BLaER1 treated with 17β-estradiol and CSF1 and Interleukin-3, amounts not matched to agents 10 nM and 100 nM (cell line): ENCODE data around the gene ANKRD13B.
"Not testable (repeated sequence)": the region's sequence is repeated elsewhere in the genome, so short reads cannot be mapped to it uniquely, and the experiment has no call there.

Experiments
- H3K27ac ChIP-seq, 11 experiments: shearing (Covaris generic); formaldehyde crosslinking; 2 replicates each; pipeline ENCODE4 v1.8.1; 2022
- H3K27me3 ChIP-seq, 11 experiments: shearing (Covaris generic); formaldehyde crosslinking; 2 replicates each; pipeline ENCODE4 v1.8.1; 2022
- H3K36me3 ChIP-seq, 11 experiments: shearing (Covaris generic); formaldehyde crosslinking; 2 replicates each; pipeline ENCODE4 v1.8.1; 2022
- H3K4me1 ChIP-seq, 10 experiments: shearing (Covaris generic); formaldehyde crosslinking; 2 replicates each; pipeline ENCODE4 v1.8.1; 2022
- H3K4me2 ChIP-seq, 11 experiments: shearing (Covaris generic); formaldehyde crosslinking; 2 replicates each; pipeline ENCODE4 v1.8.1; 2022
- H3K4me3 ChIP-seq, 10 experiments: shearing (Covaris generic); formaldehyde crosslinking; 2 replicates each; pipeline ENCODE4 v1.8.1; 2022
- H3K9ac ChIP-seq, 11 experiments: shearing (Covaris generic); formaldehyde crosslinking; 2 replicates each; pipeline ENCODE4 v1.8.1; 2022
- H3K9me3 ChIP-seq, 11 experiments: shearing (Covaris generic); formaldehyde crosslinking; replicated peaks in 1 of 11; 2 replicates each; pipeline ENCODE4 v1.8.1; 2022
- H4K20me1 ChIP-seq, 11 experiments: shearing (Covaris generic); formaldehyde crosslinking; 2 replicates each; pipeline ENCODE4 v1.8.1; 2022
- Cebpa-rat ChIP-seq, 11 experiments: shearing (Covaris generic); IDR thresholded peaks; 2 replicates each; pipeline ENCODE4 v1.8.1; 2022

The ANKRD13B gene

DNA sequence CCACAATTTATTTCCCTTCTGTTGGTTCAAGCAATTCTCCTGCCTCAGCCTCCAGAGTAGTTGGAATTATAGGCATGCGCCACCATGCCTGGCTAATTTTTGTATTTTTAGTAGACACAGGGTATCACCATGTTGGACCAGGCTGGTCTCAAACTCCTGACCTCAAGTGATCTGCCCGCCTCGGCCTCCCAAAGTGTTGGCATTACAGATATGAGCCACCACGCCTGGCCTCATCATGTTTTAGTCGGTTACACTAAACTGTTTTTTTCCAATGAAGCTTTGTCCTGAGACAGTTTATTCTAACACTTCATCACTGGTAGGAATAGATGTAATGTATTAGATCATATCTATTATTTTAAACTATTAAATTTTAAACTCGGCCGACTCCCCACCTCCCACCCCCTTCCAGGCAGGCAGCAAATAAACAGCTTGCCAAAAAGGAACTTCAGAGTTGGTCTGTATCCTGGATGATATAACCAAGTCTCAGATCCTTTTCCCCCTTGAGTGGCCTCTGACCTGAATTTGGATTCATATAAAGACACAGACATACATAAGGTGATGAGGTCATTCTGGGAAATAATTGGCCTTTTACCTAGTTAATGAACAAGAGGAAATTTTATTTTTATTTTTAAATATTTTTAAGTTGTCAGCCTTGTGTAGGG is 48.2 kb downstream of the ANKRD13B start:
- Histone ChIP-seq H3K36me3 (peaks cover 32 to 89% (median 57%) of the 10 kb centered on the region in 11 experiments), H3K27ac (peak overlapping the region; percentile 31 to 92 (median 77); a peak in 20 of 22 replicates), H3K9me3 (no peaks in the 10 kb centered on the region), H3K4me3 (peak overlapping the region in 3 of 10 experiments; percentile 3 to 47 (median 46); a peak in 6 of 20 replicates), H3K27me3 (no peaks in the 10 kb centered on the region), H3K4me1 (peaks cover 73 to 78% (median 76%) of the 10 kb centered on the region in 10 experiments), H3K4me2 (peak overlapping the region; percentile 72 to 92 (median 86)), H4K20me1 (peaks cover 0 to 44% (median 5%) of the 10 kb centered on the region in 11 experiments; a peak in 9 of 22 replicates), H3K9ac (peak overlapping the region; percentile 36 to 82 (median 61); a peak in 20 of 22 replicates)
- TF ChIP-seq Cebpa-rat (IDR thresholded peaks at IDR 0.05), result no peak

DNA sequence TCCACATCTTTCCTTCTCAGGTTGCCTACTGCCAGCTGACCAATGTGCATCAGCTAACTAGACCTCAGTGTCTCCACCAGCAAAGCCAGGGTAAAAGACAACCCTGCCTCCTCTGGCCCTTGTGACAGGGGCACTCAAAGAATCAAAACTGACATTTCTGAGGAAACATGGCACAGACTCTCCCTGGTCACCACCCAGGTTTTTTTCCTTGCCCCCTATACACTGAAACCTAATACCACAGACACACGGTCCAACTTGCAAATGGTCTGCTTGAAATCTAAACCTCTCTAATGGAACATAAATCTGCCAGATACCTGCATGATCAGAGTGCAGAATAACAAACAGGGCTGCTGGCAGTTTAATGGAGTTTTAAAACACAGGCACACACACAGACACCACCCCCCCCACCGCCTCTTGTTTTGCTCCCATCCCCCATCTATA is 49.3 kb downstream of the ANKRD13B start:
- no peaks in the 10 kb centered on the region for H3K27me3 ChIP-seq
- TF ChIP-seq Cebpa-rat (IDR thresholded peaks at IDR 0.05), result no peak
- H3K4me2 ChIP-seq, result peak overlapping the region; percentile 72 to 92 (median 86)
- peaks cover 32 to 89% (median 57%) of the 10 kb centered on the region in 11 experiments for H3K36me3 ChIP-seq
- peaks cover 74 to 88% (median 86%) of the 10 kb centered on the region in 10 experiments for H3K4me1 ChIP-seq
- peak overlapping the region in 2 of 10 experiments; percentile 0 to 3; a peak in 1 of 20 replicates for H3K4me3 ChIP-seq
- H4K20me1 ChIP-seq, result peaks cover 0 to 33% (median 0%) of the 10 kb centered on the region in 11 experiments; a peak in 5 of 22 replicates
- H3K9ac ChIP-seq, result peak overlapping the region in 10 of 11 experiments; percentile 35 to 82 (median 66); a peak in 19 of 22 replicates
- H3K9me3 ChIP-seq, result no peaks in the 10 kb centered on the region
- H3K27ac ChIP-seq, result peak overlapping the region; percentile 31 to 92 (median 77); a peak in 20 of 22 replicates

- H3K27me3 ChIP-seq, result no peaks in the 10 kb centered on the region
- peak overlapping the region; percentile 72 to 92 (median 86) for H3K4me2 ChIP-seq
- H3K4me1 ChIP-seq, result peaks cover 73 to 100% (median 89%) of the 10 kb centered on the region in 10 experiments
- H4K20me1 ChIP-seq, result peaks cover 0 to 21% (median 0%) of the 10 kb centered on the region in 11 experiments; a peak in 5 of 22 replicates
- H3K36me3 ChIP-seq, result peaks cover 39 to 89% (median 57%) of the 10 kb centered on the region in 11 experiments
- TF ChIP-seq Cebpa-rat (IDR thresholded peaks at IDR 0.05), result no peak
- peak overlapping the region; percentile 21 to 92 (median 77); a peak in 21 of 22 replicates for H3K27ac ChIP-seq
- H3K4me3 ChIP-seq, result no peak overlapping the region
- H3K9me3 ChIP-seq, result no peaks in the 10 kb centered on the region
- H3K9ac ChIP-seq, result peak overlapping the region; percentile 36 to 82 (median 60); a peak in 18 of 22 replicates
Observed at GRCh38 chr17:29643817-29644160, 50.9 kb downstream of the ANKRD13B start.

GRCh38 chr17:29645515-29646051 is 52.7 kb downstream of the ANKRD13B start:
- Histone ChIP-seq H3K4me2 (peak overlapping the region; percentile 25 to 89 (median 78); a peak in 21 of 22 replicates), H3K9me3 (no peaks in the 10 kb centered on the region), H4K20me1 (peaks cover 0 to 16% (median 0%) of the 10 kb centered on the region in 11 experiments; a peak in 2 of 22 replicates), H3K9ac (peak overlapping the region in 10 of 11 experiments; percentile 24 to 70 (median 38); a peak in 13 of 22 replicates), H3K36me3 (peaks cover 57 to 91% (median 73%) of the 10 kb centered on the region in 11 experiments), H3K4me1 (peaks cover 55 to 100% (median 72%) of the 10 kb centered on the region in 10 experiments), H3K4me3 (no peak overlapping the region), H3K27ac (peak overlapping the region; percentile 40 to 92 (median 70); a peak in 21 of 22 replicates), H3K27me3 (no peaks in the 10 kb centered on the region)
- no peak for TF ChIP-seq Cebpa-rat (IDR thresholded peaks at IDR 0.05)

GRCh38 chr17:29648005-29648404 is 55.1 kb downstream of the ANKRD13B start:
- Histone ChIP-seq H3K4me3 (no peak overlapping the region), H4K20me1 (peaks cover 0 to 16% (median 0%) of the 10 kb centered on the region in 11 experiments; a peak in 2 of 22 replicates), H3K4me1 (peaks cover 31 to 100% (median 50%) of the 10 kb centered on the region in 10 experiments), H3K27ac (peak overlapping the region in 2 of 11 experiments; percentile 18 to 37; a peak in 4 of 22 replicates), H3K9me3 (no peaks in the 10 kb centered on the region), H3K27me3 (no peaks in the 10 kb centered on the region), H3K9ac (no peak overlapping the region), H3K4me2 (peak overlapping the region in 1 of 11 experiments; percentile 24; a peak in 2 of 22 replicates), H3K36me3 (peaks cover 71 to 100% (median 94%) of the 10 kb centered on the region in 11 experiments)
- TF ChIP-seq Cebpa-rat (IDR thresholded peaks at IDR 0.05), result no peak

DNA sequence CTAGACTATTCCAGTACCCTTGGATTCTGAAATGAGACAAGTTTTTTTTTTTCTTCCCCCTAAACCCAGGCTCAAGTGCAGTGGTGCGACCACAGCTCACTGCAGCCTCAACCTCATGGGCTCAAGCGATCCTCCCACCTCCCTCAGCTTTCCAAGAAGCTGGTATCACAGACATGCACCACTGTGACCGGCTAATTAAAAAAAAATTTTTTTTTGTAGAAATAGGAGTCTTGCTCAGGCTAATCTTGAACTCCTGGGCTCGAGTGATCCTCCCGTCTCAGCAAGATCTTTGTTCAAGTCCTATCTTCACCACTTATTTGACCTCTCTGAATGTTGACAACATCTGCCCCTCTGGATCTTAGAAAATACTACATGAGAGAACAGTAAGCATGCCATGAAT is 56.4 kb downstream of the ANKRD13B start:
- Histone ChIP-seq H3K4me1 (peaks cover 18 to 98% (median 37%) of the 10 kb centered on the region in 10 experiments), H4K20me1 (peaks cover 0 to 11% (median 0%) of the 10 kb centered on the region in 11 experiments; a peak in 2 of 22 replicates), H3K36me3 (peaks cover 75 to 100% (median 98%) of the 10 kb centered on the region in 11 experiments), H3K27me3 (no peaks in the 10 kb centered on the region), H3K4me3 (no peak overlapping the region), H3K9ac (no peak overlapping the region), H3K4me2 (peak overlapping the region in 1 of 11 experiments; percentile 10; a peak in 1 of 22 replicates), H3K9me3 (no peaks in the 10 kb centered on the region), H3K27ac (peak overlapping the region in 7 of 11 experiments; percentile 7 to 54 (median 22); a peak in 7 of 22 replicates)
- no peak for TF ChIP-seq Cebpa-rat (IDR thresholded peaks at IDR 0.05)

DNA sequence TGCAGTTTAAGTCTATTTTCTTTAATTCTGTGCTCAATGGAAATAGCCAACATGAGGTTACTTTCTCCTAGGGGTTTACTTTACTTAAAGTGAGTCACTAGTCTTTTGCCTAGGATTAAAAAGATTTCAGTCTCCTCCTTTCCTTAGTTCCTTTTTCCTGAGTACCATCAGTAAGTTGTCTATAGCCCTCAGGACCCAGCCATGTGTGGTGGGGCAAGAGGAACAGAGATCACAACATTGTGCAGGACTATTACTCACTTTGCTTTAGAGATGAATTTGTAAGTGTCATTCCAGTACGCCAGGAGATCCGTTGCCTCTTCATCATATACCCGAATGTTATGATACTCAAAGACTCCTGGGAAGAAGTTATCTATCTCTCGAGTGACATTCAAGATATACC is 57.5 kb downstream of the ANKRD13B start:
- H3K36me3 ChIP-seq, result peaks cover 81 to 100% (median 99%) of the 10 kb centered on the region in 11 experiments
- no peaks in the 10 kb centered on the region for H3K27me3 ChIP-seq
- peak overlapping the region in 7 of 11 experiments; percentile 2 to 46 (median 22); a peak in 8 of 22 replicates for H3K27ac ChIP-seq
- no peak overlapping the region for H3K9ac ChIP-seq
- peaks cover 7 to 93% (median 26%) of the 10 kb centered on the region in 10 experiments for H3K4me1 ChIP-seq
- peak overlapping the region in 3 of 11 experiments; percentile 20 to 40 (median 20); a peak in 5 of 22 replicates for H3K4me2 ChIP-seq
- no peak for TF ChIP-seq Cebpa-rat (IDR thresholded peaks at IDR 0.05)
- peaks cover 0 to 5% (median 0%) of the 10 kb centered on the region in 11 experiments; a peak in 2 of 22 replicates for H4K20me1 ChIP-seq
- H3K4me3 ChIP-seq, result no peak overlapping the region
- no peaks in the 10 kb centered on the region for H3K9me3 ChIP-seq

DNA sequence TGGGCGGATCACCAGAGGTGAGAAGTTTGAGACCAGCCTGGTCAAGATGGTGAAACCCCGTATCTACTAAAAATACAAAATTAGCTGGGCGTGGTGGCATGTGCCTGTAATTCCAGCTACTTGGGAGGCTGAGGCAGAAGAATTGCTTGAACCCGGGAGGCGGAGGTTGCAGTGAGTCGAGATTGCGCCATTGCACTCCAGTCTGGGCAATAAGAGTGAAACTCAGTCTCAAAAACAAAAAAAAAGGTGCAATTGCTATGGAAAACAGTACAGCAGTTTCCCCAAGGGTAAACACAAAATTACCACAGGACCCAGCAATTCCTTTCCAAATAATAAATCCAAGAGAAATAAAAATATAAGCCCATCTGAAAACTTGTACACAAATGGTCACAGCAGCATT is 59.0 kb downstream of the ANKRD13B start:
- not testable (repeated sequence) for H3K9me3 ChIP-seq, H3K4me3 ChIP-seq, H3K27me3 ChIP-seq, H3K9ac ChIP-seq, H4K20me1 ChIP-seq
- H3K4me2 ChIP-seq, result peak overlapping the region in 2 of 11 experiments; percentile 6 to 40; a peak in 2 of 22 replicates
- H3K4me1 ChIP-seq, result peaks cover 0 to 78% (median 11%) of the 10 kb centered on the region in 10 experiments; a peak in 15 of 20 replicates
- peaks cover 87 to 100% (median 100%) of the 10 kb centered on the region in 11 experiments for H3K36me3 ChIP-seq
- peak overlapping the region in 1 of 11 experiments; percentile 38; a peak in 3 of 22 replicates for H3K27ac ChIP-seq
- 0 out of 22 replicates have a peak, but pooled peaks of 1 of the 11 experiments have one; percentile 34 for TF ChIP-seq Cebpa-rat (IDR thresholded peaks at IDR 0.05)
